HCT116 (cell line): ENCODE results near the gene ALDH7A1. TPM values are rescaled to one million over a fixed set of nuclear protein-coding genes. Genes with fewer than 3 reads are reported as not detected.

Source experiments
- ATAC-seq: fragments of 200-7000 bp; cut with Tn5 transposase; 2 replicates; pipeline ENCODE4 v1.9.1; 2020; ENCODE audit warnings: mild to moderate bottlenecking, moderate library complexity
- BruUV-seq: library from RNA; stranded (reverse); fragments of 400-500 nt; replicated peaks from 2 replicates; lab custom pipeline; 2021; lab: Mats Ljungman, UMichigan
- CTCF ChIA-PET: fragments of 300-600 bp; sonication (Branson Sonifier 250); formaldehyde crosslinking; loops from one replicate; lab custom pipeline; 2021; ENCODE audit warnings: antibody characterized with exemption; lab: Charles Lee
- POLR2A ChIA-PET: fragments of 300-600, 350-600 bp; sonication (Branson Sonifier 250); formaldehyde crosslinking; loops from one replicate; lab custom pipeline; 2021; ENCODE audit warnings: antibody characterized with exemption; lab: Charles Lee
- RAD21 ChIA-PET, 2 experiments: fragments of 300-600 bp; sonication (Branson Sonifier 250); formaldehyde crosslinking; loops; one replicate each; lab custom pipeline; 2023; ENCODE audit warnings: low total read pairs in 2 of 2; ENCODE audit not compliant: uncharacterized antibody in 2 of 2, unreplicated experiment in 2 of 2, low non-redundant PET in 1 of 2; lab: Charles Lee
- DNase-seq: peaks from one replicate; pipeline ENCODE4 v3.0.0-alpha.2; 2010; ENCODE audit warnings: low read depth, low spot score
- H2AFZ ChIP-seq: fragments of 200-600 bp; shearing (Covaris generic), sonication (generic); 2 replicates; pipeline ENCODE4 v1.6.1; 2017; ENCODE audit warnings: low read depth, mixed run types, mixed read lengths, antibody characterized with exemption, low read length; ENCODE audit not compliant: poor library complexity, severe bottlenecking
- H3K27ac ChIP-seq: 2 replicates; pipeline ENCODE4 v1.5.1; 2012; ENCODE audit warnings: low read depth, low read length
- H3K27me3 ChIP-seq: fragments of 200-600 bp; sonication (generic); 2 replicates; pipeline ENCODE4 v1.6.1; 2016; ENCODE audit warnings: mixed run types, low read length, mixed read lengths; ENCODE audit not compliant: insufficient read depth
- H3K36me3 ChIP-seq, 2 experiments: fragments of 200-500 bp in 1 of 2; fragments of 200-600 bp in 1 of 2; sonication (Bioruptor generic) in 1 of 2; sonication (generic) in 1 of 2; 2 replicates each; pipeline versions ENCODE4 v1.5.1 to v1.6.1; 2014 to 2016; ENCODE audit warnings: low read length in 2 of 2, inconsistent platforms in 1 of 2, mixed read lengths in 1 of 2, mixed run types in 1 of 2; ENCODE audit not compliant: insufficient read depth in 2 of 2, control insufficient read depth in 1 of 2
- H3K4me1 ChIP-seq, 2 experiments: fragments of 200-600 bp in 1 of 2; sonication (generic) in 1 of 2; 2 replicates each; pipeline versions ENCODE4 v1.5.1 to v1.6.1; 2012 to 2017; ENCODE audit warnings: low read length in 2 of 2, inconsistent platforms in 1 of 2, mild to moderate bottlenecking in 1 of 2, mixed read lengths in 1 of 2, mixed run types in 1 of 2, moderate library complexity in 1 of 2; ENCODE audit not compliant: insufficient read depth in 2 of 2, control insufficient read depth in 1 of 2
- H3K4me2 ChIP-seq: fragments of 200-600 bp; sonication (generic); 2 replicates; pipeline ENCODE4 v1.6.1; 2017; ENCODE audit warnings: mixed run types, low read length, mixed read lengths
- H3K4me3 ChIP-seq, 2 experiments: fragments of 200-600 bp in 1 of 2; sonication (generic) in 1 of 2; replicated peaks in 1 of 2; 2 replicates each; pipeline ENCODE4 v1.5.1; 2011 to 2016; ENCODE audit warnings: low read length in 2 of 2, control low read depth in 1 of 2, low read depth in 1 of 2, mild to moderate bottlenecking in 1 of 2, mixed read lengths in 1 of 2, mixed run types in 1 of 2
- H3K79me2 ChIP-seq: fragments of 200-600 bp; sonication (generic); 2 replicates; pipeline ENCODE4 v1.6.1; 2017; ENCODE audit warnings: mild to moderate bottlenecking, mixed run types, low read length, moderate library complexity, mixed read lengths; ENCODE audit not compliant: insufficient read depth
- H3K9ac ChIP-seq: fragments of 200-600 bp; sonication (generic); 2 replicates; pipeline ENCODE4 v1.6.1; 2016; ENCODE audit warnings: low read length, mixed read lengths
- H3K9me2 ChIP-seq: fragments of 200-600 bp; sonication (generic), shearing (Covaris generic); 2 replicates; pipeline ENCODE4 v1.6.1; 2017; ENCODE audit warnings: mixed run types, mild to moderate bottlenecking, moderate library complexity; ENCODE audit not compliant: insufficient read depth
- H3K9me3 ChIP-seq, 2 experiments: fragments of 200-500 bp in 1 of 2; fragments of 200-600 bp in 1 of 2; sonication (Bioruptor generic) in 1 of 2; sonication (generic) in 1 of 2; 2 replicates each; pipeline ENCODE4 v1.6.1; 2014 to 2017; ENCODE audit warnings: low read length in 2 of 2, mixed read lengths in 2 of 2, inconsistent platforms in 1 of 2, low read depth in 1 of 2, mild to moderate bottlenecking in 1 of 2, mixed run types in 1 of 2, moderate library complexity in 1 of 2; ENCODE audit not compliant: control insufficient read depth in 1 of 2, insufficient read depth in 1 of 2
- H4K20me1 ChIP-seq: fragments of 200-600 bp; sonication (generic), shearing (Covaris generic); 2 replicates; pipeline ENCODE4 v1.6.1; 2017; ENCODE audit warnings: mixed run types, mild to moderate bottlenecking, moderate library complexity; ENCODE audit not compliant: insufficient read depth
- CTCF ChIP-seq, 3 experiments: fragments of 200-600 bp in 1 of 3; sonication (generic) in 1 of 3; IDR thresholded peaks in 2 of 3; conservative IDR thresholded peaks in 1 of 3; 2 replicates each; pipeline ENCODE4 v1.5.1; 2012 to 2017; ENCODE audit warnings: low read depth in 2 of 3, low read length in 2 of 3, antibody characterized with exemption in 1 of 3, borderline replicate concordance in 1 of 3, control low read depth in 1 of 3, mild to moderate bottlenecking in 1 of 3, mixed read lengths in 1 of 3, mixed run types in 1 of 3, moderate library complexity in 1 of 3; ENCODE audit not compliant: insufficient read depth in 1 of 3
- ELF1 ChIP-seq: IDR thresholded peaks from 2 replicates; pipeline ENCODE4 v1.6.1; 2012; ENCODE audit warnings: low read depth, borderline replicate concordance
- JUND ChIP-seq: IDR thresholded peaks from 2 replicates; pipeline ENCODE4 v1.6.1; 2012
- MAX ChIP-seq: IDR thresholded peaks from 2 replicates; pipeline ENCODE4 v1.6.1; 2012
- POLR2AphosphoS5 ChIP-seq: IDR thresholded peaks from 2 replicates; pipeline ENCODE4 v1.6.1; 2011; ENCODE audit warnings: mild to moderate bottlenecking, low read depth, low read length, moderate library complexity
- RAD21 ChIP-seq: IDR thresholded peaks from 2 replicates; pipeline ENCODE4 v1.6.1; 2012; ENCODE audit warnings: low read depth, mild to moderate bottlenecking
- YY1 ChIP-seq: IDR thresholded peaks from 2 replicates; pipeline ENCODE4 v1.6.1; 2011; ENCODE audit warnings: low read length, low read depth, moderate library complexity, mild to moderate bottlenecking; ENCODE audit not compliant: insufficient replicate concordance; ENCODE audit errors: extremely low read depth
- intact Hi-C: fragments of 100-400 bp; cut with micrococcal nuclease; formaldehyde crosslinking; loops from 2 replicates; pipeline ENCODE4 v1.10.0; 2022
- total RNA-seq: library from RNA; stranded (reverse); gene quantifications from one replicate; pipeline ENCODE4 v1.2.1, GENCODE V29; 2021; ENCODE audit not compliant: unreplicated experiment

Gene ALDH7A1
- total RNA-seq, 1 experiment from 2014 or later, result 93.2 TPM

- intact Hi-C loops, result loop anchor here (10.0 kb wide), 1 partner anchor 304 kb away; no protein-coding TSS in a partner anchor
- no TSS peak for BruUV-seq
- Histone ChIP-seq H3K4me3 (no peak overlapping the region), H3K27ac (no peak overlapping the region), H3K4me1 (peaks cover 0 to 4% of the 10 kb centered on the region in 2 experiments; a peak in 2 of 4 replicates), H3K4me2 (0 out of 2 replicates have a peak overlapping the region, but pooled peaks have one; percentile 22), H3K9me2 (no peaks in the 10 kb centered on the region), H3K79me2 (no peaks in the 10 kb centered on the region), H2AFZ (no peak overlapping the region), H3K27me3 (no peaks in the 10 kb centered on the region)
- no peak for DNase-seq
- POLR2A ChIA-PET, result no interaction called here
- ATAC-seq, result no peak
- CTCF ChIA-PET, result interaction anchor here (0.7 to 1.6 kb wide), 5 partner anchors 183 to 201 kb away, joined by 3 to 5 read pairs (median 4); no protein-coding TSS in a partner anchor
- RAD21 ChIA-PET, result no interaction called here
- no peak for TF ChIP-seq RAD21
- TF ChIP-seq CTCF (IDR thresholded peaks at IDR 0.05 in 2 of 3, conservative IDR thresholded peaks at IDR 0.05 in 1 of 3; ENCODE audit: borderline replicate concordance in 1 of 3, insufficient read depth in 1 of 3, low read depth in 2 of 3, low read length in 2 of 3), result no peak
- no peak for TF ChIP-seq JUND
- no peak for TF ChIP-seq POLR2AphosphoS5
- TF ChIP-seq YY1, result no peak
- TF ChIP-seq MAX, result no peak; the same call in 1 of the 2 replicates
- TF ChIP-seq ELF1, result no peak
- TF ChIP-seq, all 23 proteins: peak for 0
- H4K20me1 ChIP-seq, result no peaks in the 10 kb centered on the region
- no peaks in the 10 kb centered on the region for H3K36me3 ChIP-seq
- H3K9me3 ChIP-seq, result no peaks in the 10 kb centered on the region
- no peak overlapping the region for H3K9ac ChIP-seq
Measured at GRCh38 chr5:126538579-126538978, 56.4 kb downstream of the ALDH7A1 start.
